Hepatocyte (in vitro differentiated cells): ENCODE data around the gene SCAPER.

Experiments
- EZH2phosphoT487 ChIP-seq: fragments of 200-600 bp; sonication (generic); IDR thresholded peaks from one replicate; pipeline ENCODE4 v1.6.1; 2018; ENCODE audit warnings: antibody characterized with exemption, mild to moderate bottlenecking, low read depth, moderate library complexity; ENCODE audit not compliant: unreplicated experiment, severe bottlenecking
- TF ChIP-seq, protein P1 (sequence below): fragments of 200-600 bp; sonication (generic); IDR thresholded peaks from 2 replicates; pipeline ENCODE4 v1.5.1; 2016; ENCODE audit warnings: antibody characterized with exemption, mild to moderate bottlenecking; ENCODE audit not compliant: poor library complexity

DNA sequence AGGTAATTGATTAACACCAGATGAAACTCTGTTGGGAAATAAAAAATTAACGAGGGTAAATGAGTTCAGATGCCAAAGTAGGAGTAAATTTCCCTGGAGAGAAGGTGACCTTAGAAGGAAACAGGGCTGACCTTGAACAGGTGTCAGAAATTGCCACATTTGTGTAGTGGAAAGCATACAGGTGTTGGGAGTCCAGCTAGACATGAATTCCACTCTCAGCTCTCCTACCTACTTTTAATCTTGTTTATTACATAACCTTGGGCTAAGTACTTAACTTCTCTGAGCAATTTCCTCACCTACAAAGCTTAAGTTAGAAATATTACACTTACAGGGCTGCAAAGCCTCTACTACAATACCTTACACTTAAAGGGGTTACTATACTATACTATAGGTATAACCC is 472.5 kb downstream of the SCAPER start:
- TF ChIP-seq, protein P1, sequence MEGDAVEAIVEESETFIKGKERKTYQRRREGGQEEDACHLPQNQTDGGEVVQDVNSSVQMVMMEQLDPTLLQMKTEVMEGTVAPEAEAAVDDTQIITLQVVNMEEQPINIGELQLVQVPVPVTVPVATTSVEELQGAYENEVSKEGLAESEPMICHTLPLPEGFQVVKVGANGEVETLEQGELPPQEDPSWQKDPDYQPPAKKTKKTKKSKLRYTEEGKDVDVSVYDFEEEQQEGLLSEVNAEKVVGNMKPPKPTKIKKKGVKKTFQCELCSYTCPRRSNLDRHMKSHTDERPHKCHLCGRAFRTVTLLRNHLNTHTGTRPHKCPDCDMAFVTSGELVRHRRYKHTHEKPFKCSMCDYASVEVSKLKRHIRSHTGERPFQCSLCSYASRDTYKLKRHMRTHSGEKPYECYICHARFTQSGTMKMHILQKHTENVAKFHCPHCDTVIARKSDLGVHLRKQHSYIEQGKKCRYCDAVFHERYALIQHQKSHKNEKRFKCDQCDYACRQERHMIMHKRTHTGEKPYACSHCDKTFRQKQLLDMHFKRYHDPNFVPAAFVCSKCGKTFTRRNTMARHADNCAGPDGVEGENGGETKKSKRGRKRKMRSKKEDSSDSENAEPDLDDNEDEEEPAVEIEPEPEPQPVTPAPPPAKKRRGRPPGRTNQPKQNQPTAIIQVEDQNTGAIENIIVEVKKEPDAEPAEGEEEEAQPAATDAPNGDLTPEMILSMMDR = no peak
- TF ChIP-seq EZH2phosphoT487 = no peak
